ENCODE data around the gene SASS6.

Gene SASS6

DNA sequence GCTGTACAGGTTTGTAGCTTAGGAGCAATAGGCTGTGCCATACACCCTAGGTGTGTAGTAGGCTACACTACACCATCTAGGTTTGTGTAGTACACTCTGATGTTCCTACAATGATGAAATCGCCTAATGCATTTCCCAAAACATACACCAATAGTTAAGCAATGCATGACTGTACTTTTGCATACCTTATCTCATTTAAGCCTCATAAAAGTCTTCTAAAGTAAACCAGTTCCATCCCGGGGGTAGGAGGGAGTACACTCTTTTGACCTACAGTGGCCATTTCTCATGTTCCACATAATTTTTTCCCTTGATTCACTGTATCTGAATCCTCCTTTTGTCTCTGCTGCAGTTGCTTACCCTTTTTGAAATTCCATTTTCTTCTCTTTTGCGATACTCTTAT, 12.4 kb upstream of the SASS6 start:
- Histone ChIP-seq H3K4me3 (ENCODE audit: low read depth, low read length) (no peak overlapping the region), H3K4me1 (no peaks in the 10 kb centered on the region), H3K9me3 (no peaks in the 10 kb centered on the region), H3K36me3 (peaks cover 55% of the 10 kb centered on the region), H3K27me3 (no peaks in the 10 kb centered on the region)
- DNase-seq: no peak
- TF ChIP-seq, protein P1, sequence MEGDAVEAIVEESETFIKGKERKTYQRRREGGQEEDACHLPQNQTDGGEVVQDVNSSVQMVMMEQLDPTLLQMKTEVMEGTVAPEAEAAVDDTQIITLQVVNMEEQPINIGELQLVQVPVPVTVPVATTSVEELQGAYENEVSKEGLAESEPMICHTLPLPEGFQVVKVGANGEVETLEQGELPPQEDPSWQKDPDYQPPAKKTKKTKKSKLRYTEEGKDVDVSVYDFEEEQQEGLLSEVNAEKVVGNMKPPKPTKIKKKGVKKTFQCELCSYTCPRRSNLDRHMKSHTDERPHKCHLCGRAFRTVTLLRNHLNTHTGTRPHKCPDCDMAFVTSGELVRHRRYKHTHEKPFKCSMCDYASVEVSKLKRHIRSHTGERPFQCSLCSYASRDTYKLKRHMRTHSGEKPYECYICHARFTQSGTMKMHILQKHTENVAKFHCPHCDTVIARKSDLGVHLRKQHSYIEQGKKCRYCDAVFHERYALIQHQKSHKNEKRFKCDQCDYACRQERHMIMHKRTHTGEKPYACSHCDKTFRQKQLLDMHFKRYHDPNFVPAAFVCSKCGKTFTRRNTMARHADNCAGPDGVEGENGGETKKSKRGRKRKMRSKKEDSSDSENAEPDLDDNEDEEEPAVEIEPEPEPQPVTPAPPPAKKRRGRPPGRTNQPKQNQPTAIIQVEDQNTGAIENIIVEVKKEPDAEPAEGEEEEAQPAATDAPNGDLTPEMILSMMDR (IDR thresholded peaks at IDR 0.05; ENCODE audit: low read depth, low read length): no peak

DNA sequence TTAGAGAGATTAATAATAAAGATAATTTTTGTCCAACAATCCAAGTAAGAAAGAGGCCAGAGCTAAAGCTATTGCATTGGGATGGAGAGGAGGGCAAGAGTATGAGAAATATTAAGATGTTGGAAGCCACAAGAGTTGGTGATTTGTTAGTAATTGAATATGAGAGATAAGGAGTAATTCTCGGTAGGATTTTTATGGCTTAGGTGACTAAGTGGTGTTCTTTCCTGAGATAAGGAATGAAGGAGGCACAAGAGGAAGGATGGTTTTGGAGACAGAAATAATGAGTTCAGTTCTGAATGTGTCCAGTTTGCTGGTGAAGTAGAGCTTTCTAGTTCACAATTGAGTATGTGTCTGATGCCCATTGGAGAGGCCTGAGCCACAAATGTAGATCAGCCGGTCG, 9.6 kb upstream of the SASS6 start:
- TF ChIP-seq, protein P1 (IDR thresholded peaks at IDR 0.05; ENCODE audit: low read depth, low read length): no peak
- no peaks in the 10 kb centered on the region for H3K9me3 ChIP-seq
- no peak overlapping the region for H3K4me3 ChIP-seq (ENCODE audit: low read depth, low read length)
- DNase-seq: no peak
- no peaks in the 10 kb centered on the region for H3K27me3 ChIP-seq
- peaks cover 76% of the 10 kb centered on the region for H3K36me3 ChIP-seq
- H3K4me1 ChIP-seq: no peaks in the 10 kb centered on the region

DNA sequence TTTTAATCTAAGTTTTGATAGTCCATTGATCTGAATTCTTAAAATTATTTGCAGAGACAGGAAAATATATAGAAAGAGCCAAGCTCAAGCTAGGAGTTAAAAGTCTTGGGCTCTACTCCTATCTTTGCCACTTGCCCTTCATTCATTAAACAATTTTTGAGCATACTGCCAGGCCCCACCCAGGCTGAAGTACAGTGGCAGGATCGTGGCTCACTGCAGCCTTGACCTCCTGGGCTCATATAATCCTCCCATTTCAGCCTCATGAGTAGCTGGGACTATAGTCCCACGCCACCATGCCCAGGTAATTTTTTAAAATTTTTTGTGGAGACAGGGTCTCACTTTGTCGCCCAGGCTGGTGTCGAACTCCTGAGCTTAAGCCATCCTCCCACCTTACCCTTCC, 8.5 kb upstream of the SASS6 start:
- Histone ChIP-seq H3K4me3 (ENCODE audit: low read depth, low read length) (no peak overlapping the region), H3K27me3 (no peaks in the 10 kb centered on the region), H3K4me1 (no peaks in the 10 kb centered on the region), H3K9me3 (no peaks in the 10 kb centered on the region), H3K36me3 (peaks cover 74% of the 10 kb centered on the region)
- TF ChIP-seq, protein P1 (IDR thresholded peaks at IDR 0.05; ENCODE audit: low read depth, low read length): no peak
- no peak for DNase-seq

DNA sequence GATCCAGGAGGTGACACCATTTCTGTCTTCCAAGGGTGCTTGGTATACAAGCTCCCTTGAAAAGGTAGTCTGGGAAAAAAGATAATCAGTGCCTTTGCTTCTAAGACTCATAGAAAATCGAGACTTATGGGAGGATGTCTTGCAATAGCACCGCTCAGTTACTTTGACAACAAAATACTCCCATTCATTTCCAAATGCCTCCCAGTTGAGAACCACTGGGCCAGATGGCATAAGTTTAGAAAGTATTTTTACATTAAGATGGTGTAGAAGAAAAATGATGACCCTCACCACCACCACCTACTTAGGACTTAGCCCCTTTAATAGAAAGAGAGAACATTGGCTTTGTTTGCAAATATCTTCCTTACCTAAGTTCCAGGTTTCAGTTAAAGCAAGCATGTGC, 4.9 kb upstream of the SASS6 start:
- TF ChIP-seq, protein P1 (IDR thresholded peaks at IDR 0.05; ENCODE audit: low read depth, low read length): no peak
- DNase-seq: no peak
- Histone ChIP-seq H3K4me1 (no peaks in the 10 kb centered on the region), H3K36me3 (peaks cover 42% of the 10 kb centered on the region), H3K9me3 (no peaks in the 10 kb centered on the region), H3K27me3 (no peaks in the 10 kb centered on the region), H3K4me3 (ENCODE audit: low read depth, low read length) (no peak overlapping the region)

DNA sequence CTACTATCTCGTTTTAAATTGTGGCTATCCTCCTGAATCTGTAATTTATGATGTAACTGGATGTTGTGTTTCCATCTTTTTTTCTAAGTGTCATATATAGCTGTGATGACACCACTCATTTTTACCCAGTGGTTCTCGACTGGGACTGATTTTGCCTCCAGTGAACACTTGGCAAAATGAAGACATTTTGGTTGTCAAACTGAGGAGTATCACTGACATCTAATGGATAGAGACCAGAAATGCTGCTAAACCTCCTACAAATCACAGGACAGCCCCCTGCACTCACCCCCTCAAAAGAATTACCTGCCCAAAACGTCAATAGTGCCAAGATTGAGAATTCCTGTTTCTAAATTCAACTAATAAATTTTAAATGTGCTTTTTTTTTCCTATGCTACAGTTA, 2.1 kb upstream of the SASS6 start:
- Histone ChIP-seq H3K4me1 (no peaks in the 10 kb centered on the region; the same call in 1 of the 2 replicates), H3K36me3 (peaks cover 20% of the 10 kb centered on the region), H3K9me3 (no peaks in the 10 kb centered on the region), H3K27me3 (no peaks in the 10 kb centered on the region), H3K4me3 (ENCODE audit: low read depth, low read length) (no peak overlapping the region)
- no peak for DNase-seq
- TF ChIP-seq, protein P1 (IDR thresholded peaks at IDR 0.05; ENCODE audit: low read depth, low read length): peak; percentile 12; the same call in 1 of the 2 replicates

DNA sequence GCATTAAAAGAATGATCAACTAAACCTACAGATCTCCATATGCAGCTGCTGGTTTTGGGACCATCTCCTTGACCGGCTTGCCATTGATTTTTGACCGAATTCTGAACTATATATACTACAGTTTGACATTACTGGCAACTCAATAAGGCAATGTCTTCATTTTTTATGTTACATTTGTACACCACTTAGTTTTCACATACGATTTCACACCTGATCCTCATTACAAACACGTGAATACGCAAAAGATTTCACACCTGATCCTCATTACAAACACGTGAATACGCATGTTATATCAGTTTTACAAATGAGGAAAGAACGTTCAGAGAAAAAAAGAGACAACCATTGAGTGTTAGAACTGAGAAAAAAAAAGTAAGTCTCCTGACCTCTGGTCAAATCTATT, 1.1 kb downstream of the SASS6 start:
- DNase-seq: no peak
- Histone ChIP-seq H3K4me3 (ENCODE audit: low read depth, low read length) (peak overlapping the region; percentile 93), H3K36me3 (no peaks in the 10 kb centered on the region; the same call in 1 of the 2 replicates), H3K9me3 (no peaks in the 10 kb centered on the region), H3K27me3 (no peaks in the 10 kb centered on the region), H3K4me1 (no peaks in the 10 kb centered on the region; the same call in 1 of the 2 replicates)
- TF ChIP-seq, protein P1 (IDR thresholded peaks at IDR 0.05; ENCODE audit: low read depth, low read length): no peak
